ENCODE results near the gene C2orf92. TPM values are rescaled to one million over a fixed set of nuclear protein-coding genes. Genes with fewer than 3 reads are reported as not detected.

C2orf92 gene
- total and polyA plus RNA-seq, 2 experiments from 2014 or later = 1.1 to 1.2 TPM

GRCh38 chr2:97715951-97716694 lies 46.6 kb downstream of the C2orf92 start:
- Histone ChIP-seq H3K79me2 (ENCODE audit: insufficient read depth) (no peaks in the 10 kb centered on the region), H3K4me2 (ENCODE audit: unreplicated experiment) (no peak overlapping the region), H3F3A (ENCODE audit: insufficient read depth) (no peaks in the 10 kb centered on the region), H3K4me3 (no peak overlapping the region), H3K9ac (no peak overlapping the region), H3K9me2 (ENCODE audit: insufficient read depth) (no peaks in the 10 kb centered on the region), H4K20me1 (ENCODE audit: insufficient read depth) (no peaks in the 10 kb centered on the region), H3K27ac (no peak overlapping the region), H3K27me3 (replicated peaks; ENCODE audit: insufficient read depth) (no peaks in the 10 kb centered on the region), H3K36me3 (ENCODE audit: low read depth) (no peaks in the 10 kb centered on the region), H3K9me3 (ENCODE audit: low read depth) (no peaks in the 10 kb centered on the region), H2AFZ (no peak overlapping the region), H3K4me1 (ENCODE audit: insufficient read depth) (no peaks in the 10 kb centered on the region)
- DNase-seq = no peak
- in situ Hi-C loops (cut with MboI) = no loop called here
- 63 to 68% methylated on average over 7 to 9 of the region's 9 CpGs for WGBS, 2 experiments (ENCODE audit: low coverage in 1 of 2, low lambda C conversion rate in 2 of 2, missing lambda C conversion rate in 2 of 2)
- no peak for TF ChIP-seq EZH2 (IDR thresholded peaks at IDR 0.05; ENCODE audit: insufficient read depth, poor library complexity, severe bottlenecking)

GRCh38 chr2:97716695-97717612 lies 47.4 kb downstream of the C2orf92 start:
- Histone ChIP-seq H3K4me1 (ENCODE audit: insufficient read depth) (no peaks in the 10 kb centered on the region), H2AFZ (no peak overlapping the region), H3K4me2 (ENCODE audit: unreplicated experiment) (no peak overlapping the region), H3K27ac (no peak overlapping the region), H3K79me2 (ENCODE audit: insufficient read depth) (no peaks in the 10 kb centered on the region), H3K9ac (no peak overlapping the region), H3K27me3 (replicated peaks; ENCODE audit: insufficient read depth) (no peaks in the 10 kb centered on the region), H3K9me3 (ENCODE audit: low read depth) (no peaks in the 10 kb centered on the region), H3K9me2 (ENCODE audit: insufficient read depth) (no peaks in the 10 kb centered on the region), H3K36me3 (ENCODE audit: low read depth) (no peaks in the 10 kb centered on the region), H3K4me3 (no peak overlapping the region), H4K20me1 (ENCODE audit: insufficient read depth) (no peaks in the 10 kb centered on the region), H3F3A (ENCODE audit: insufficient read depth) (no peaks in the 10 kb centered on the region)
- no peak for TF ChIP-seq EZH2 (IDR thresholded peaks at IDR 0.05; ENCODE audit: insufficient read depth, poor library complexity, severe bottlenecking)
- TF ChIP-seq EZH2phosphoT487 (IDR thresholded peaks at IDR 0.05; ENCODE audit: insufficient read depth, low read depth) = no peak
- in situ Hi-C loops (cut with MboI) = no loop called here
- 64 to 70% methylated on average over 19 to 21 of the region's 21 CpGs for WGBS, 2 experiments (ENCODE audit: low coverage in 1 of 2, low lambda C conversion rate in 2 of 2, missing lambda C conversion rate in 2 of 2)
- DNase-seq = no peak

GRCh38 chr2:97717613-97717995 lies 48.1 kb downstream of the C2orf92 start:
- Histone ChIP-seq H3K27me3 (replicated peaks; ENCODE audit: insufficient read depth) (no peaks in the 10 kb centered on the region), H3K9ac (no peak overlapping the region), H3K27ac (no peak overlapping the region), H3F3A (ENCODE audit: insufficient read depth) (no peaks in the 10 kb centered on the region), H3K9me2 (ENCODE audit: insufficient read depth) (no peaks in the 10 kb centered on the region), H3K4me1 (ENCODE audit: insufficient read depth) (no peaks in the 10 kb centered on the region), H3K36me3 (ENCODE audit: low read depth) (no peaks in the 10 kb centered on the region), H2AFZ (no peak overlapping the region), H3K79me2 (ENCODE audit: insufficient read depth) (no peaks in the 10 kb centered on the region), H3K4me2 (ENCODE audit: unreplicated experiment) (no peak overlapping the region), H3K9me3 (ENCODE audit: low read depth) (no peaks in the 10 kb centered on the region), H4K20me1 (ENCODE audit: insufficient read depth) (no peaks in the 10 kb centered on the region), H3K4me3 (no peak overlapping the region)
- TF ChIP-seq EZH2 (IDR thresholded peaks at IDR 0.05; ENCODE audit: insufficient read depth, poor library complexity, severe bottlenecking) (no peak), EZH2phosphoT487 (IDR thresholded peaks at IDR 0.05; ENCODE audit: insufficient read depth, low read depth) (no peak)
- WGBS, 2 experiments (ENCODE audit: low coverage in 1 of 2, low lambda C conversion rate in 2 of 2, missing lambda C conversion rate in 2 of 2) = 36% methylated on average over 3 of the region's 3 CpGs
- in situ Hi-C loops (cut with MboI) = no loop called here
- no peak for DNase-seq

GRCh38 chr2:97718051-97718882 lies 48.8 kb downstream of the C2orf92 start:
- Histone ChIP-seq H3K27me3 (replicated peaks; ENCODE audit: insufficient read depth) (no peaks in the 10 kb centered on the region), H3K9me2 (ENCODE audit: insufficient read depth) (no peaks in the 10 kb centered on the region), H3K4me2 (ENCODE audit: unreplicated experiment) (no peak overlapping the region), H2AFZ (no peak overlapping the region), H3K27ac (no peak overlapping the region), H3K4me1 (ENCODE audit: insufficient read depth) (no peaks in the 10 kb centered on the region), H3F3A (ENCODE audit: insufficient read depth) (no peaks in the 10 kb centered on the region), H3K4me3 (no peak overlapping the region), H4K20me1 (ENCODE audit: insufficient read depth) (no peaks in the 10 kb centered on the region), H3K9ac (no peak overlapping the region), H3K9me3 (ENCODE audit: low read depth) (no peaks in the 10 kb centered on the region), H3K36me3 (ENCODE audit: low read depth) (no peaks in the 10 kb centered on the region), H3K79me2 (ENCODE audit: insufficient read depth) (no peaks in the 10 kb centered on the region)
- in situ Hi-C loops (cut with MboI) = no loop called here
- 58% methylated on average over 20 to 21 of the region's 21 CpGs for WGBS, 2 experiments (ENCODE audit: low coverage in 1 of 2, low lambda C conversion rate in 2 of 2, missing lambda C conversion rate in 2 of 2)
- DNase-seq = no peak
- no peak for TF ChIP-seq EZH2 (IDR thresholded peaks at IDR 0.05; ENCODE audit: insufficient read depth, poor library complexity, severe bottlenecking)
- TF ChIP-seq EZH2phosphoT487 (IDR thresholded peaks at IDR 0.05; ENCODE audit: insufficient read depth, low read depth) = no peak

Data from GM23248 (cell line).